ENCODE measurements around the gene SUPT20H. TPM values are rescaled to one million over a fixed set of nuclear protein-coding genes. Genes with fewer than 3 reads are reported as not detected.

The SUPT20H gene
- total and polyA plus RNA-seq, 2 of the 4 experiments (the other 2 are of a cell fraction), result 46.6 to 55.1 TPM

- no peaks in the 10 kb centered on the region for H3K9me1 ChIP-seq (ENCODE audit: insufficient read depth, low read length)
- peaks cover 30% of the 10 kb centered on the region for H3K36me3 ChIP-seq (ENCODE audit: control insufficient read depth, insufficient read depth, low read length)
- no TSS peak for BruUV-seq (replicated peaks)
- no peaks in the 10 kb centered on the region for H3K27me3 ChIP-seq (ENCODE audit: control insufficient read depth, insufficient read depth, low read length)
- H3K9me3 ChIP-seq (ENCODE audit: control insufficient read depth, insufficient read depth, low read length), result no peaks in the 10 kb centered on the region
- H3K4me2 ChIP-seq (ENCODE audit: low read depth, low read length), result no peak overlapping the region
- CTCF ChIA-PET, result interaction anchor here (0.6 to 0.7 kb wide), 2 partner anchors 103 to 566 kb away, joined by 3 read pairs; no protein-coding TSS in a partner anchor
- H3K9ac ChIP-seq (ENCODE audit: low read depth, low read length), result no peak overlapping the region
- WGBS, 2 experiments (ENCODE audit: extremely low coverage in 2 of 2, insufficient read length in 1 of 2), result no CpG with 5 or more reads among the region's 1 CpG
- no peak overlapping the region for H3K27ac ChIP-seq (ENCODE audit: insufficient read depth, low read length)
- no peak overlapping the region for H3K56ac ChIP-seq (ENCODE audit: extremely low read depth, insufficient read depth, low read length)
- H3K18ac ChIP-seq (ENCODE audit: low read depth, low read length), result no peak overlapping the region
- H4K91ac ChIP-seq (ENCODE audit: insufficient read depth, low read depth, low read length), result no peak overlapping the region
- no peak overlapping the region for H2BK120ac ChIP-seq (ENCODE audit: low read depth, low read length)
- no peak overlapping the region for H4K5ac ChIP-seq (ENCODE audit: low read depth, low read length)
- H4K20me1 ChIP-seq (ENCODE audit: insufficient read depth, low read length), result peaks cover 9% of the 10 kb centered on the region; the same call in 1 of the 2 replicates
- H2BK5ac ChIP-seq (ENCODE audit: low read depth, low read length, poor library complexity, severe bottlenecking), result no peak overlapping the region
- H4K8ac ChIP-seq (ENCODE audit: low read depth in 2 of 2, low read length in 2 of 2), result no peak overlapping the region
- TF ChIP-seq POLR2A (IDR thresholded peaks at IDR 0.05; ENCODE audit: low read depth, low read length) (no peak), MAZ (IDR thresholded peaks at IDR 0.05; ENCODE audit: borderline replicate concordance, low read depth, low read length) (no peak), RAD21 (IDR thresholded peaks at IDR 0.05; ENCODE audit: low read length) (no peak), FOS (IDR thresholded peaks at IDR 0.05; ENCODE audit: low read depth, low read length) (no peak), MXI1 (IDR thresholded peaks at IDR 0.05; ENCODE audit: borderline replicate concordance, low read depth, low read length) (no peak), CEBPB (IDR thresholded peaks at IDR 0.05; ENCODE audit: low read depth, low read length) (no peak), RCOR1 (IDR thresholded peaks at IDR 0.05; ENCODE audit: insufficient replicate concordance, low read length) (no peak), MAFK (IDR thresholded peaks at IDR 0.05; ENCODE audit: low read depth, low read length) (no peak), BHLHE40 (IDR thresholded peaks at IDR 0.05; ENCODE audit: low read depth, low read length) (no peak), CTCF (conservative IDR thresholded peaks at IDR 0.05; ENCODE audit: low read depth, low read length) (no peak), CHD1 (IDR thresholded peaks at IDR 0.05; ENCODE audit: low read depth, low read length) (no peak), RFX5 (IDR thresholded peaks at IDR 0.05; ENCODE audit: low read depth, low read length) (no peak), NFE2L2 (IDR thresholded peaks at IDR 0.05; ENCODE audit: low read depth, low read length) (no peak)
- peaks cover 8 to 15% of the 10 kb centered on the region in 2 experiments for H3K79me1 ChIP-seq (ENCODE audit: low read depth in 1 of 2, low read length in 2 of 2)
- H2BK20ac ChIP-seq (ENCODE audit: low read depth, low read length), result no peak overlapping the region
- H3K4me3 ChIP-seq (ENCODE audit: insufficient read depth, low read depth, low read length), result no peak overlapping the region
- ATAC-seq (ENCODE audit: low read depth) (no peak), DNase-seq (no peak)
- H2AK9ac ChIP-seq (replicated peaks; ENCODE audit: low read depth, low read length, poor library complexity), result no peak overlapping the region
- H2BK15ac ChIP-seq (ENCODE audit: low read depth, low read length), result no peak overlapping the region
- no peak overlapping the region for H2AK5ac ChIP-seq (ENCODE audit: low read depth, low read length)
- H3K23ac ChIP-seq (ENCODE audit: low read depth, low read length), result no peak overlapping the region
- dilution Hi-C loops (cut with HindIII; ENCODE audit: low sequenced_read_pairs, unreplicated experiment) (no loop called here), in situ Hi-C loops (cut with MboI; ENCODE audit: low sequenced_read_pairs) (loop anchor here (25.0 kb wide), 1 partner anchor 1316 kb away; no protein-coding TSS in a partner anchor), intact Hi-C loops (cut with micrococcal nuclease) (loop anchor here (5.0 kb wide), 1 partner anchor 34 kb away; no protein-coding TSS in a partner anchor)
- no peak overlapping the region for H3K14ac ChIP-seq (replicated peaks; ENCODE audit: low read depth, low read length)
- POLR2A ChIA-PET (ENCODE audit: unreplicated experiment), result no interaction called here
- no peak overlapping the region for H2AFZ ChIP-seq (replicated peaks; ENCODE audit: low read length, poor library complexity)
- H3K4ac ChIP-seq (ENCODE audit: low read depth, low read length), result no peak overlapping the region
- H3K4me1 ChIP-seq (ENCODE audit: control insufficient read depth, insufficient read depth, low read length), result no peaks in the 10 kb centered on the region
Measured at GRCh38 chr13:37046062-37046461, 13.4 kb downstream of the SUPT20H start.

Measured in IMR-90 (cell line).